Astrocyte (in vitro differentiated cells and primary cell): ENCODE data around the gene LRRC73. TPM values are rescaled to one million over a fixed set of nuclear protein-coding genes. Genes with fewer than 3 reads are reported as not detected.

Source experiments
- DNase-seq: peaks from one replicate; pipeline ENCODE4 v3.0.0-alpha.2; 2010; ENCODE audit warnings: low read depth
- FAIRE-seq: peaks from 2 replicates; lab custom pipeline; 2011; peaks lifted over from hg19 to GRCh38; lab: Jason Lieb, UNC
- H2AFZ ChIP-seq: 2 replicates; pipeline ENCODE4 v1.6.0; 2012; ENCODE audit warnings: low read depth, low read length, inconsistent platforms
- H3K27ac ChIP-seq: 2 replicates; pipeline ENCODE4 v1.5.1; 2011; ENCODE audit warnings: low read depth, low read length, inconsistent platforms
- H3K27me3 ChIP-seq: 2 replicates; pipeline ENCODE4 v1.6.0; 2011; ENCODE audit warnings: low read length, inconsistent platforms; ENCODE audit not compliant: insufficient read depth
- H3K36me3 ChIP-seq: 2 replicates; pipeline ENCODE4 v1.5.1; 2011; ENCODE audit warnings: low read length, inconsistent platforms; ENCODE audit not compliant: insufficient read depth
- H3K4me1 ChIP-seq: 2 replicates; pipeline ENCODE4 v1.5.1; 2011; ENCODE audit warnings: low read length, inconsistent platforms; ENCODE audit not compliant: insufficient read depth
- H3K4me2 ChIP-seq: 2 replicates; pipeline ENCODE4 v1.6.0; 2012; ENCODE audit warnings: low read length, inconsistent platforms
- H3K4me3 ChIP-seq: 2 replicates; pipeline ENCODE4 v1.5.1; 2011; ENCODE audit warnings: low read depth, mild to moderate bottlenecking, low read length, inconsistent platforms; ENCODE audit not compliant: insufficient read depth
- H3K79me2 ChIP-seq: 2 replicates; pipeline ENCODE4 v1.6.0; 2012; ENCODE audit warnings: mild to moderate bottlenecking, low read length, inconsistent platforms; ENCODE audit not compliant: insufficient read depth
- H3K9ac ChIP-seq: 2 replicates; pipeline ENCODE4 v1.6.0; 2012; ENCODE audit warnings: mild to moderate bottlenecking, low read length, inconsistent platforms
- H3K9me3 ChIP-seq: 2 replicates; pipeline ENCODE4 v1.5.1; 2012; ENCODE audit warnings: low read depth, mild to moderate bottlenecking, low read length, inconsistent platforms; ENCODE audit not compliant: insufficient read depth
- H4K20me1 ChIP-seq: 2 replicates; pipeline ENCODE4 v1.6.0; 2012; ENCODE audit warnings: low read length, inconsistent platforms; ENCODE audit not compliant: insufficient read depth
- H3K27ac Mint-ChIP-seq: one replicate; pipeline ENCODE4 v1.8.0; 2021; ENCODE audit warnings: mild to moderate bottlenecking, mixed read lengths; ENCODE audit not compliant: unreplicated experiment
- H3K27me3 Mint-ChIP-seq: one replicate; pipeline ENCODE4 v1.8.0; 2021; ENCODE audit warnings: low read depth, mixed read lengths; ENCODE audit not compliant: unreplicated experiment
- H3K36me3 Mint-ChIP-seq: one replicate; pipeline ENCODE4 v1.8.0; 2021; ENCODE audit warnings: low read depth, mixed read lengths; ENCODE audit not compliant: unreplicated experiment
- H3K4me1 Mint-ChIP-seq: one replicate; pipeline ENCODE4 v1.8.0; 2021; ENCODE audit warnings: low read depth, mixed read lengths; ENCODE audit not compliant: unreplicated experiment
- H3K4me3 Mint-ChIP-seq: one replicate; pipeline ENCODE4 v1.8.0; 2021; ENCODE audit warnings: mild to moderate bottlenecking, moderate library complexity, mixed read lengths; ENCODE audit not compliant: unreplicated experiment
- H3K9me3 Mint-ChIP-seq: one replicate; pipeline ENCODE4 v1.8.0; 2021; ENCODE audit warnings: mild to moderate bottlenecking, mixed read lengths; ENCODE audit not compliant: unreplicated experiment
- CTCF ChIP-seq: IDR thresholded peaks from 2 replicates; pipeline ENCODE4 v1.5.1; 2011; ENCODE audit warnings: low read depth, mild to moderate bottlenecking, inconsistent platforms, low read length, moderate library complexity; ENCODE audit not compliant: insufficient read depth
- EZH2 ChIP-seq: IDR thresholded peaks from 2 replicates; pipeline ENCODE4 v1.6.1; 2012; ENCODE audit warnings: mild to moderate bottlenecking, low read length, inconsistent platforms; ENCODE audit not compliant: insufficient read depth
- total RNA-seq: library from RNA; stranded (reverse); gene quantifications from 2 replicates; pipeline ENCODE4 v1.2.1, GENCODE V29; 2021

The LRRC73 gene
- total RNA-seq, 1 donor from 2014 or later: 0.30 TPM

GRCh38 chr6:43510827-43511163 lies 649 bp upstream of the LRRC73 start:
- peaks cover 12% of the 10 kb centered on the region for H3K4me1 Mint-ChIP-seq
- H3K9me3 Mint-ChIP-seq: no peaks in the 10 kb centered on the region
- peak overlapping the region; percentile 27 for H3K4me3 Mint-ChIP-seq
- Histone ChIP-seq H3K9me3 (no peaks in the 10 kb centered on the region), H2AFZ (no peak overlapping the region), H4K20me1 (peaks cover 54% of the 10 kb centered on the region), H3K4me2 (peak overlapping the region; percentile 95), H3K27me3 (no peaks in the 10 kb centered on the region), H3K27ac (peak overlapping the region; percentile 42), H3K9ac (peak overlapping the region; percentile 79), H3K79me2 (peaks cover 24% of the 10 kb centered on the region), H3K4me1 (peaks cover 17% of the 10 kb centered on the region), H3K36me3 (peaks cover 25% of the 10 kb centered on the region), H3K4me3 (no peak overlapping the region)
- peaks cover 10% of the 10 kb centered on the region for H3K36me3 Mint-ChIP-seq
- DNase-seq: no peak
- H3K27ac Mint-ChIP-seq: no peak overlapping the region
- TF ChIP-seq CTCF: no peak
- TF ChIP-seq EZH2: no peak
- no peak for FAIRE-seq
- H3K27me3 Mint-ChIP-seq: peaks cover 19% of the 10 kb centered on the region

GRCh38 chr6:43509142-43509983 lies 783 bp downstream of the LRRC73 start:
- Histone ChIP-seq H3K9me3 (no peaks in the 10 kb centered on the region), H3K27me3 (no peaks in the 10 kb centered on the region), H3K4me2 (peak overlapping the region; percentile 95), H3K9ac (peak overlapping the region; percentile 79), H4K20me1 (peaks cover 43% of the 10 kb centered on the region), H3K27ac (no peak overlapping the region), H3K36me3 (peaks cover 16% of the 10 kb centered on the region), H3K4me3 (peak overlapping the region; percentile 64), H2AFZ (peak overlapping the region; percentile 66), H3K4me1 (peaks cover 11% of the 10 kb centered on the region), H3K79me2 (peaks cover 10% of the 10 kb centered on the region)
- peaks cover 10% of the 10 kb centered on the region for H3K36me3 Mint-ChIP-seq
- H3K4me3 Mint-ChIP-seq: peak overlapping the region; percentile 83
- DNase-seq: no peak
- TF ChIP-seq CTCF (no peak), EZH2 (peak; percentile 39)
- no peaks in the 10 kb centered on the region for H3K9me3 Mint-ChIP-seq
- H3K27ac Mint-ChIP-seq: no peak overlapping the region
- no peak for FAIRE-seq
- peaks cover 19% of the 10 kb centered on the region for H3K27me3 Mint-ChIP-seq
- H3K4me1 Mint-ChIP-seq: peaks cover 2% of the 10 kb centered on the region
